Testis (tissue), 2 donors: Measurements from ENCODE around the gene EFNA5.

ENCODE experiments used
- POLR2A ChIP-seq: fragments of 450-650 bp; IDR thresholded peaks from one replicate; pipeline ENCODE4 v1.6.1; 2017; ENCODE audit warnings: antibody characterized with exemption, mild to moderate bottlenecking, moderate library complexity
- TF ChIP-seq, protein P1 (sequence below), 3 experiments: fragments of 450-650 bp in 2 of 3; fragments of 200-600 bp in 1 of 3; sonication (generic) in 1 of 3; IDR thresholded peaks; one replicate each; pipeline ENCODE4 v1.5.1; 2016 to 2019; ENCODE audit warnings: antibody characterized with exemption in 3 of 3, mild to moderate bottlenecking in 2 of 3, moderate library complexity in 1 of 3

DNA sequence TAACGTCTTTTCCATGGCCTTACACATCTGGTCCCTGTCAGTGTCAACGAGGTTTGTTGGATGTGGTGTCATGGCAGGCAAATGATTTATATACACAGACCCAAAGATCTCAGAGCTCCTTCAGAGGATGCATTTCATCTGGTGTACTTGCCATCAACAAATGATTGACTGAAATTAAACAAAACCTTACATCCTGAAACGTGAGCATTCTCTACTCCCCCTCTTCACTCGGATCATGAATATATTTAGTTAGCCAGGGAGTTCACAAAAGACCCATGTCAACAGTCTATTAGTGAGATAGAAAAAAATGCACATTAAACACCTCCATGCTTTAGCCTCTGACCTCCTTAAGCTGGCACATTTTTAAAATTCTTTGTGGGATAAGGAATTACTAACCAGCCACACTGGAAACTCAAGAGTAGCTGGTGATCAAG lies 215.6 kb downstream of the EFNA5 start:
- TF ChIP-seq, protein P1, sequence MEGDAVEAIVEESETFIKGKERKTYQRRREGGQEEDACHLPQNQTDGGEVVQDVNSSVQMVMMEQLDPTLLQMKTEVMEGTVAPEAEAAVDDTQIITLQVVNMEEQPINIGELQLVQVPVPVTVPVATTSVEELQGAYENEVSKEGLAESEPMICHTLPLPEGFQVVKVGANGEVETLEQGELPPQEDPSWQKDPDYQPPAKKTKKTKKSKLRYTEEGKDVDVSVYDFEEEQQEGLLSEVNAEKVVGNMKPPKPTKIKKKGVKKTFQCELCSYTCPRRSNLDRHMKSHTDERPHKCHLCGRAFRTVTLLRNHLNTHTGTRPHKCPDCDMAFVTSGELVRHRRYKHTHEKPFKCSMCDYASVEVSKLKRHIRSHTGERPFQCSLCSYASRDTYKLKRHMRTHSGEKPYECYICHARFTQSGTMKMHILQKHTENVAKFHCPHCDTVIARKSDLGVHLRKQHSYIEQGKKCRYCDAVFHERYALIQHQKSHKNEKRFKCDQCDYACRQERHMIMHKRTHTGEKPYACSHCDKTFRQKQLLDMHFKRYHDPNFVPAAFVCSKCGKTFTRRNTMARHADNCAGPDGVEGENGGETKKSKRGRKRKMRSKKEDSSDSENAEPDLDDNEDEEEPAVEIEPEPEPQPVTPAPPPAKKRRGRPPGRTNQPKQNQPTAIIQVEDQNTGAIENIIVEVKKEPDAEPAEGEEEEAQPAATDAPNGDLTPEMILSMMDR (IDR thresholded peaks at IDR 0.05), result no peak
- no peak for TF ChIP-seq POLR2A
